Purkinje cell (primary cell): Measurements from ENCODE around the gene AGAP6. TPM values are rescaled to one million over a fixed set of nuclear protein-coding genes. Genes with fewer than 3 reads are reported as not detected.

ENCODE experiments used
- polyA plus RNA-seq: library from polyadenylated mRNA; unstranded; fragments of >200 nt; fragmentation: Nextera tagmentation; gene quantifications from 2 replicates; pipeline ENCODE4 v1.2.1, GENCODE V29; 2014

AGAP6 gene
- 2.5 and 4.2 TPM in 2 replicates for polyA plus RNA-seq

DNA sequence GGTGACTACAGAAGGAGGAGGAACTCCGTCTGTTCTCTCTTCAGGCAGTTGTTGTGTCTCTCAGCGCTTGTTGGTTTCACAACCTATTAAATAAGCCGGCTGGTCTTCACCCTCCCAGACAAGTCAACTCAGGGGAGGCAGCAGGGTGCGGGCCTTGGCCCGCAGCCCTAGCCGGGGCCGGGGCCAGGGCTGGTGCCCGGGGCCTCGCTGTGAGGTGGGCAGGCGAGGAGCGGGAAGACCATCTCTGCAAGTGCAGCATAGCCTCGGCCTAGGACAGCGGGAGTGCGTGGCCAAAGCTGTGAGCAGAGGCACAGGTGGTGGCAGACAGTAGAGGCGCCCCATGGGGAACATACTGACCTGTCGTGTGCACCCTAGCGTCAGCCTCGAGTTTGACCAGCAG is at the start of gene AGAP6:
Gene AGAP6 (plus strand): TSS at position 31 of the 400 bp plus-strand sequence. CDS start 310 bp downstream, at position 341.

DNA sequence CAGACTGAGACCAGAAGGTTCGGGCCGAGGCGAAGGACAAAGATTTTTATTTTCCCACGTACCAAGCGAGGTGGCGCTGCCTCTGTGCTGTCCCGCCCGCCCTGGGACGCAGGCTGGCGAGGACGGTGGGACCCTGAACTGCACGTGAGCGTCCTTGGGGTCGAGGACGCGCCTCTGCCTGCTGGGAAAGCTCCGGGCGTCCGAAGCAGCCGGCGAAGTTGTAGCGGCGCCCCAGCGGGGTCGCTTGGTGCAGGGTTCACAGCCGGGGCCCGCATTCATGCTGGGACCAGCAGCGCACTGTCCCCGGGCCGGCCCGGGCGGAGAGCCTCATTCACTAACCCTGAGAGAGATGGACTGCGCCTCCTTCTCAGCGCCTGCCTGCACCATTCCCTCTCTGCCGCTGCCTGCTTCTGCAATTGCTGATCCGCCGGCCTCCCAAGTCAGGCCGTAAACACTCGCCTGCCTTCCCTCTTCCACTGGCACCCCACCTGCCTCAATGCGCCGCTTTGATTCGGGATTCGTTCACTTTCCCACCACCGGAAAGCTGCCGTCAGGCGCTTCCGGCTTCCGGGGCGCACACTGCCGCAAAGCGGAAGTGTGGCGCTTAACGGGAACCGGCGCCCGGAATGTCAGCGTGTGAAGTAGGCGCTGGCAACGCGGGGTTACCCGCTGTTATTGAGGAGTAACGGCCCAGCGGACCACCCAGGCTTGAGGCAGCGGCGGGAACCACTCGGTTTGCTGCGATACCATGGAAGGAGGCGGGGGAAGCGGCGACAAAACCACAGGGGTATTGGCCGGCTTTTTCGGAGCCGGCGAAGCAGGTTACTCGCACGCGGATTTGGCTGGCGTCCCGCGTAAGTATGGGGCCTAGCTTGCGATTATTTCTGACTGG is 46.5 kb upstream of the AGAP6 start, which contains the start of the genes PARG and TIMM23B:
Gene PARG (minus strand): TSS at position 581 of the 892 bp plus-strand sequence. CDS start 302 bp downstream, at position 279.
Gene TIMM23B (plus strand): TSS at position 607 of the 892 bp plus-strand sequence. CDS start 142 bp downstream, at position 749.

Other genes starting within 250 kb of the AGAP6 start
- 12.7 and 15.0 TPM in 2 replicates for gene OGDHL, start 226.1 kb upstream of the AGAP6 start, polyA plus RNA-seq
- gene PARG, start 46.4 kb upstream of the AGAP6 start, polyA plus RNA-seq, result 9.1 and 11.8 TPM in 2 replicates
- 4.6 and 18.2 TPM in 2 replicates for gene TIMM23B, start 46.4 kb upstream of the AGAP6 start, polyA plus RNA-seq
- 425 and 470 TPM in 2 replicates for gene WASHC2A, start 79.5 kb downstream of the AGAP6 start, polyA plus RNA-seq